ENCODE results near the gene C3orf20. TPM values are rescaled to one million over a fixed set of nuclear protein-coding genes. Genes with fewer than 3 reads are reported as not detected.

Gene C3orf20
- total RNA-seq, 1 donor from 2014 or later: not detected

- Histone ChIP-seq H3K4me3 (no peak overlapping the region), H3K4me1 (no peaks in the 10 kb centered on the region), H3K27me3 (no peaks in the 10 kb centered on the region), H3K9me3 (no peaks in the 10 kb centered on the region), H3K27ac (no peak overlapping the region), H3K36me3 (no peaks in the 10 kb centered on the region)
- TF ChIP-seq CTCF (IDR thresholded peaks at IDR 0.05): no peak
- DNase-seq (ENCODE audit: low spot score in 2 of 2): no peak
- intact Hi-C loops (cut with DNase I): no loop called here
Observed at GRCh38 chr3:14803981-14804834, 129.3 kb downstream of the C3orf20 start.

GRCh38 chr3:14804835-14805780 lies 130.2 kb downstream of the C3orf20 start:
- no peaks in the 10 kb centered on the region for H3K9me3 ChIP-seq
- H3K27me3 ChIP-seq: no peaks in the 10 kb centered on the region
- no peak overlapping the region for H3K27ac ChIP-seq
- H3K4me1 ChIP-seq: no peaks in the 10 kb centered on the region
- no peak overlapping the region for H3K4me3 ChIP-seq
- DNase-seq (ENCODE audit: low spot score in 2 of 2): no peak
- no peak for TF ChIP-seq CTCF (IDR thresholded peaks at IDR 0.05)
- H3K36me3 ChIP-seq: no peaks in the 10 kb centered on the region
- intact Hi-C loops (cut with DNase I): no loop called here

- Histone ChIP-seq H3K27ac (no peak overlapping the region), H3K4me1 (no peaks in the 10 kb centered on the region), H3K27me3 (no peaks in the 10 kb centered on the region), H3K4me3 (no peak overlapping the region), H3K9me3 (no peaks in the 10 kb centered on the region), H3K36me3 (no peaks in the 10 kb centered on the region)
- intact Hi-C loops (cut with DNase I): no loop called here
- DNase-seq (ENCODE audit: low spot score in 2 of 2): no peak
- no peak for TF ChIP-seq CTCF (IDR thresholded peaks at IDR 0.05)
Observed at GRCh38 chr3:14805961-14806537, 131.1 kb downstream of the C3orf20 start.

GRCh38 chr3:14806641-14807263 lies 131.8 kb downstream of the C3orf20 start:
- intact Hi-C loops (cut with DNase I): no loop called here
- Histone ChIP-seq H3K27me3 (no peaks in the 10 kb centered on the region), H3K4me3 (no peak overlapping the region), H3K36me3 (no peaks in the 10 kb centered on the region), H3K9me3 (no peaks in the 10 kb centered on the region), H3K27ac (no peak overlapping the region), H3K4me1 (no peaks in the 10 kb centered on the region)
- TF ChIP-seq CTCF (IDR thresholded peaks at IDR 0.05): no peak
- no peak for DNase-seq (ENCODE audit: low spot score in 2 of 2)

- intact Hi-C loops (cut with DNase I): no loop called here
- Histone ChIP-seq H3K4me1 (no peaks in the 10 kb centered on the region), H3K27ac (no peak overlapping the region)
Observed at GRCh38 chr3:14808025-14808424, 133.1 kb downstream of the C3orf20 start.

More at GRCh38 chr3:14808025-14808424, 133.1 kb downstream of the C3orf20 start:
- no peak overlapping the region for H3K4me3 ChIP-seq
- no peak for DNase-seq (ENCODE audit: low spot score in 2 of 2)
- H3K9me3 ChIP-seq: no peaks in the 10 kb centered on the region
- no peaks in the 10 kb centered on the region for H3K27me3 ChIP-seq
- TF ChIP-seq CTCF (IDR thresholded peaks at IDR 0.05): no peak
- no peaks in the 10 kb centered on the region for H3K36me3 ChIP-seq

Measured in ascending aorta (tissue), 2 donors.